ENCODE results near the gene NGEF. TPM values are rescaled to one million over a fixed set of nuclear protein-coding genes. Genes with fewer than 3 reads are reported as not detected.
A peak's percentile ranks its signal among the peaks of the same experiment; 100 is the strongest.

The NGEF gene
- total RNA-seq, 1 experiment from 2014 or later: 1.9 TPM

DNA sequence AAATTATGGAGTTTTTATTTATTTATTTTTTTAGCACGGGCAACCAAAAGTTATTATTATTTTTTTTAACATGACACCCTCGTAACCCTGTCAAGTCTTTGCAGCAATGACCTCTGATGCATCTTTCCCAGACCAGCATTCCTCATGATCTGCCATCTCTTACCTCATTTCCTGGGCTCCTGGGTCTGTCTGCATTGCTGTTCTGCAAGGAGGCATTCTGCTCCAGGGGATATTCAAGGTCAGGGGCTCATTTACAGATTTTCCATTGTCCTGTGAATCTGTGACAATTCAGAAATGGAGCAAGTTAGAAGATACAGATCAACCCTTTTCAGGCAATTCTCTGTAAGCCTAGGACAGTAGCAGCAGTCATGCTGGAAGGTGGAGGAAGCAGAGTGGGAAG lies 43.0 kb downstream of the NGEF start:
- Histone ChIP-seq H3K27me3 (ENCODE audit: insufficient read depth, low read length) (no peaks in the 10 kb centered on the region), H2BK20ac (ENCODE audit: low read depth, low read length, poor library complexity, severe bottlenecking) (no peak overlapping the region), H3K27ac (ENCODE audit: insufficient read length, low read depth, low read length) (no peak overlapping the region), H2AFZ (ENCODE audit: low read length) (no peak overlapping the region), H2BK15ac (ENCODE audit: low read depth, low read length) (0 out of 2 replicates have a peak overlapping the region, but pooled peaks have one; percentile 49), H2BK12ac (ENCODE audit: insufficient read length, low read depth, low read length) (no peak overlapping the region), H2BK5ac (ENCODE audit: insufficient read length, low read length) (no peak overlapping the region), H3K23ac (ENCODE audit: insufficient read length, low read depth, low read length) (no peak overlapping the region), H3K79me2 (ENCODE audit: insufficient read depth, low read length) (no peaks in the 10 kb centered on the region), H2AK5ac (ENCODE audit: insufficient read length, low read length) (no peak overlapping the region), H3K9ac (ENCODE audit: extremely low read depth, insufficient read length, low read length) (no peak overlapping the region), H3T11ph (ENCODE audit: low read length) (no peak overlapping the region), H3K4me2 (ENCODE audit: insufficient read depth, insufficient read length, low read length) (no peak overlapping the region), H3K4ac (ENCODE audit: low read depth, low read length) (no peak overlapping the region), H3K14ac (ENCODE audit: insufficient read depth, low read length) (no peak overlapping the region), H3K56ac (ENCODE audit: insufficient read length, low read depth, low read length) (no peak overlapping the region), H4K5ac (ENCODE audit: insufficient read length, low read depth, low read length) (no peak overlapping the region), H4K91ac (ENCODE audit: insufficient read length, low read depth, low read length) (no peak overlapping the region), H3K79me1 (ENCODE audit: insufficient read depth, low read depth, low read length, poor library complexity, severe bottlenecking) (no peaks in the 10 kb centered on the region), H3K9me3 (ENCODE audit: control insufficient read depth, low read depth, low read length) (no peaks in the 10 kb centered on the region), H4K8ac (replicated peaks; ENCODE audit: insufficient read length, low read depth, low read length) (no peak overlapping the region), H3K4me1 (ENCODE audit: insufficient read depth, low read length) (no peaks in the 10 kb centered on the region), H3K18ac (ENCODE audit: insufficient read length, low read depth, low read length) (no peak overlapping the region), H2BK120ac (ENCODE audit: low read depth, low read length, poor library complexity, severe bottlenecking) (no peak overlapping the region), H3K23me2 (ENCODE audit: insufficient read length, low read depth, low read length, poor library complexity, severe bottlenecking) (no peaks in the 10 kb centered on the region), H4K20me1 (ENCODE audit: control insufficient read depth, insufficient read depth, insufficient read length) (no peaks in the 10 kb centered on the region)
- peaks cover 21 to 26% of the 10 kb centered on the region in 2 experiments for H3K4me1 Mint-ChIP-seq
- peaks cover 5% of the 10 kb centered on the region for H3K27me3 Mint-ChIP-seq (ENCODE audit: low read depth)
- no peak overlapping the region for H3K4me3 Mint-ChIP-seq
- no peak for DNase-seq
- H3K9me3 Mint-ChIP-seq: peaks cover 3 to 8% of the 10 kb centered on the region in 2 experiments; a peak in 3 of 5 replicates
- peaks cover 3 to 5% (median 3%) of the 10 kb centered on the region in 3 experiments; a peak in 4 of 7 replicates for H3K36me3 Mint-ChIP-seq (ENCODE audit: insufficient read depth in 1 of 3, low read depth in 3 of 3)
- no CpG with 5 or more reads among the region's 2 CpGs for WGBS (ENCODE audit: extremely low coverage, insufficient read length, low lambda C conversion rate)
- TF ChIP-seq, protein P1, sequence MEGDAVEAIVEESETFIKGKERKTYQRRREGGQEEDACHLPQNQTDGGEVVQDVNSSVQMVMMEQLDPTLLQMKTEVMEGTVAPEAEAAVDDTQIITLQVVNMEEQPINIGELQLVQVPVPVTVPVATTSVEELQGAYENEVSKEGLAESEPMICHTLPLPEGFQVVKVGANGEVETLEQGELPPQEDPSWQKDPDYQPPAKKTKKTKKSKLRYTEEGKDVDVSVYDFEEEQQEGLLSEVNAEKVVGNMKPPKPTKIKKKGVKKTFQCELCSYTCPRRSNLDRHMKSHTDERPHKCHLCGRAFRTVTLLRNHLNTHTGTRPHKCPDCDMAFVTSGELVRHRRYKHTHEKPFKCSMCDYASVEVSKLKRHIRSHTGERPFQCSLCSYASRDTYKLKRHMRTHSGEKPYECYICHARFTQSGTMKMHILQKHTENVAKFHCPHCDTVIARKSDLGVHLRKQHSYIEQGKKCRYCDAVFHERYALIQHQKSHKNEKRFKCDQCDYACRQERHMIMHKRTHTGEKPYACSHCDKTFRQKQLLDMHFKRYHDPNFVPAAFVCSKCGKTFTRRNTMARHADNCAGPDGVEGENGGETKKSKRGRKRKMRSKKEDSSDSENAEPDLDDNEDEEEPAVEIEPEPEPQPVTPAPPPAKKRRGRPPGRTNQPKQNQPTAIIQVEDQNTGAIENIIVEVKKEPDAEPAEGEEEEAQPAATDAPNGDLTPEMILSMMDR (conservative IDR thresholded peaks at IDR 0.05): no peak
- no peak overlapping the region for H3K27ac Mint-ChIP-seq

Data from H9 (cell line).